ENCODE measurements around the gene MAMDC4. TPM values are rescaled to one million over a fixed set of nuclear protein-coding genes. Genes with fewer than 3 reads are reported as not detected.

MAMDC4 gene
- total and polyA plus RNA-seq, 2 of the 13 experiments (the other 11 are each of a cell fraction or from before 2014, with no cell fraction given): 6.0 to 6.8 TPM

- TF ChIP-seq MYPOP (CRISPR knock-in tag; IDR thresholded peaks at IDR 0.05): no peak
- 0 out of 2 replicates have a peak, but pooled peaks have one; percentile 9 for TF ChIP-seq POLR2G (IDR thresholded peaks at IDR 0.05; ENCODE audit: low read depth, low read length)
- TF ChIP-seq ZNF138 (CRISPR knock-in tag; IDR thresholded peaks at IDR 0.05; ENCODE audit: low read depth): no peak
- no peak for TF ChIP-seq ZIK1 (CRISPR knock-in tag; IDR thresholded peaks at IDR 0.05; ENCODE audit: borderline replicate concordance, low read depth)
- TF ChIP-seq ZC3H4 (CRISPR knock-in tag; IDR thresholded peaks at IDR 0.05; ENCODE audit: borderline replicate concordance): no peak
- no peak for TF ChIP-seq THAP9 (CRISPR knock-in tag; IDR thresholded peaks at IDR 0.05; ENCODE audit: borderline replicate concordance)
- TF ChIP-seq, protein P1, sequence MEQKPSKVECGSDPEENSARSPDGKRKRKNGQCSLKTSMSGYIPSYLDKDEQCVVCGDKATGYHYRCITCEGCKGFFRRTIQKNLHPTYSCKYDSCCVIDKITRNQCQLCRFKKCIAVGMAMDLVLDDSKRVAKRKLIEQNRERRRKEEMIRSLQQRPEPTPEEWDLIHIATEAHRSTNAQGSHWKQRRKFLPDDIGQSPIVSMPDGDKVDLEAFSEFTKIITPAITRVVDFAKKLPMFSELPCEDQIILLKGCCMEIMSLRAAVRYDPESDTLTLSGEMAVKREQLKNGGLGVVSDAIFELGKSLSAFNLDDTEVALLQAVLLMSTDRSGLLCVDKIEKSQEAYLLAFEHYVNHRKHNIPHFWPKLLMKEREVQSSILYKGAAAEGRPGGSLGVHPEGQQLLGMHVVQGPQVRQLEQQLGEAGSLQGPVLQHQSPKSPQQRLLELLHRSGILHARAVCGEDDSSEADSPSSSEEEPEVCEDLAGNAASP (CRISPR knock-in tag; IDR thresholded peaks at IDR 0.05; ENCODE audit: borderline replicate concordance): no peak
- TF ChIP-seq RBFOX2 (IDR thresholded peaks at IDR 0.05; ENCODE audit: low read depth, low read length): peak; percentile 80
- no peak for TF ChIP-seq KLF13 (CRISPR knock-in tag; IDR thresholded peaks at IDR 0.05)
- TF ChIP-seq ERF (CRISPR knock-in tag; IDR thresholded peaks at IDR 0.05): no peak
- TF ChIP-seq, protein P2, sequence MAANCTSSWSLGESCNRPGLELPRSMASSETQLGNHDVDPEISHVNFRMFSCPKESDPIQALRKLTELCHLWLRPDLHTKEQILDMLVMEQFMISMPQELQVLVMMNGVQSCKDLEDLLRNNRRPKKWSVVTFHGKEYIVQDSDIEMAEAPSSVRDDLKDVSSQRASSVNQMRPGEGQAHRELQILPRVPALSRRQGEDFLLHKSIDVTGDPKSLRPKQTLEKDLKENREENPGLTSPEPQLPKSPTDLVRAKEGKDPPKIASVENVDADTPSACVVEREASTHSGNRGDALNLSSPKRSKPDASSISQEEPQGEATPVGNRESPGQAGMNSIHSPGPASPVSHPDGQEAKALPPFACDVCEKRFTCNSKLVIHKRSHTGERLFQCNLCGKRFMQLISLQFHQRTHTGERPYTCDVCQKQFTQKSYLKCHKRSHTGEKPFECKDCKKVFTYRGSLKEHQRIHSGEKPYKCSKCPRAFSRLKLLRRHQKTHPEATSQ (CRISPR knock-in tag; IDR thresholded peaks at IDR 0.05; ENCODE audit: borderline replicate concordance): no peak
- no peak for TF ChIP-seq ONECUT2 (CRISPR knock-in tag; IDR thresholded peaks at IDR 0.05)
- no peak for TF ChIP-seq ZNF446 (CRISPR knock-in tag; IDR thresholded peaks at IDR 0.05)
- no peak for TF ChIP-seq ZNF354B (CRISPR knock-in tag; IDR thresholded peaks at IDR 0.05)
- no peak for TF ChIP-seq MTF2 (CRISPR knock-in tag; IDR thresholded peaks at IDR 0.05; ENCODE audit: borderline replicate concordance)
- no peak for TF ChIP-seq CBX5 (CRISPR knock-in tag; IDR thresholded peaks at IDR 0.05; ENCODE audit: borderline replicate concordance)
- TF ChIP-seq RBM39 (IDR thresholded peaks at IDR 0.05; ENCODE audit: low read depth, low read length, poor library complexity, severe bottlenecking): peak; percentile 28
- no peak for TF ChIP-seq ZNF431 (CRISPR knock-in tag; IDR thresholded peaks at IDR 0.05; ENCODE audit: borderline replicate concordance, low read depth)
- no peak for TF ChIP-seq ZNF562 (CRISPR knock-in tag; IDR thresholded peaks at IDR 0.05; ENCODE audit: borderline replicate concordance)
- no peak for TF ChIP-seq POGZ (CRISPR knock-in tag; IDR thresholded peaks at IDR 0.05)
- no peak for TF ChIP-seq TBX3 (IDR thresholded peaks at IDR 0.05; ENCODE audit: borderline replicate concordance)
- no peak for TF ChIP-seq PAWR (CRISPR knock-in tag; IDR thresholded peaks at IDR 0.05; ENCODE audit: borderline replicate concordance)
Observed at GRCh38 chr9:136860933-136861873, 9.1 kb downstream of the MAMDC4 start (continued).
